Testis (tissue), 3 donors: ENCODE results near the gene MLLT11. TPM values are rescaled to one million over a fixed set of nuclear protein-coding genes. Genes with fewer than 3 reads are reported as not detected.

Source experiments
- DNase-seq: peaks from one replicate; pipeline ENCODE4 v3.0.0-alpha.2; 2019
- H3K27ac ChIP-seq, 2 donors: fragments of 200-600 bp; sonication (generic); one replicate each; pipeline ENCODE4 v1.5.1; 2019
- H3K27me3 ChIP-seq: fragments of 200-600 bp; sonication (generic); one replicate; pipeline ENCODE4 v1.5.1; 2019
- H3K36me3 ChIP-seq: fragments of 200-600 bp; sonication (generic); one replicate; pipeline ENCODE4 v1.5.1; 2017; ENCODE audit warnings: low read depth; ENCODE audit errors: missing control alignments
- H3K4me1 ChIP-seq: fragments of 200-600 bp; sonication (generic); one replicate; pipeline ENCODE4 v1.5.1; 2019
- H3K4me3 ChIP-seq, 2 donors: fragments of 200-600 bp; sonication (generic); one replicate each; pipeline ENCODE4 v1.5.1; 2017 to 2019
- H3K9me3 ChIP-seq: fragments of 200-600 bp; sonication (generic); one replicate; pipeline ENCODE4 v1.5.1; 2017
- POLR2A ChIP-seq: fragments of 450-650 bp; IDR thresholded peaks from one replicate; pipeline ENCODE4 v1.6.1; 2017; ENCODE audit warnings: antibody characterized with exemption, mild to moderate bottlenecking, moderate library complexity
- WGBS, 2 donors: methylation state at CpG; one replicate each; pipeline ENCODE4 v1.1.5; 2018; 5-methylcytosine and 5-hydroxymethylcytosine counted together
- intact Hi-C: fragments of 100-400 bp; cut with DNase I; formaldehyde crosslinking; loops from one replicate; pipeline ENCODE4 v1.15.1; 2023; ENCODE audit warnings: low total_unique reads
- polyA plus RNA-seq: library from polyadenylated mRNA; stranded (reverse); fragments of 350-450 nt; fragmentation: Illumina TruSeq; extraction: RNeasy Lipid Tissue Mini Kit (QIAGEN cat#74804); gene quantifications from one replicate; pipeline ENCODE4 v1.2.3, GENCODE V29; 2014; ENCODE audit warnings: low read depth, low replicate concordance; ENCODE audit not compliant: insufficient read depth
- small RNA-seq, 2 donors: library from RNA; depleted of rRNA; stranded (forward); fragments of <200 nt; gene quantifications; one replicate each; pipeline ENCODE3, GENCODE V24; 2016
- total RNA-seq, 2 donors: library from RNA; depleted of rRNA; stranded (reverse); fragments of >200 nt; gene quantifications; one replicate each; pipeline ENCODE4 v1.2.3, GENCODE V29; 2016
- TF ChIP-seq, protein P1 (sequence below), 3 experiments: fragments of 450-650 bp in 2 of 3; fragments of 200-600 bp in 1 of 3; sonication (generic) in 1 of 3; IDR thresholded peaks; one replicate each; pipeline ENCODE4 v1.5.1; 2016 to 2019; ENCODE audit warnings: antibody characterized with exemption in 3 of 3, mild to moderate bottlenecking in 2 of 3, moderate library complexity in 1 of 3

MLLT11 gene
- total and polyA plus RNA-seq, 3 donors from 2014 or later, result 1.6 to 3.2 (median 2.3) TPM

DNA sequence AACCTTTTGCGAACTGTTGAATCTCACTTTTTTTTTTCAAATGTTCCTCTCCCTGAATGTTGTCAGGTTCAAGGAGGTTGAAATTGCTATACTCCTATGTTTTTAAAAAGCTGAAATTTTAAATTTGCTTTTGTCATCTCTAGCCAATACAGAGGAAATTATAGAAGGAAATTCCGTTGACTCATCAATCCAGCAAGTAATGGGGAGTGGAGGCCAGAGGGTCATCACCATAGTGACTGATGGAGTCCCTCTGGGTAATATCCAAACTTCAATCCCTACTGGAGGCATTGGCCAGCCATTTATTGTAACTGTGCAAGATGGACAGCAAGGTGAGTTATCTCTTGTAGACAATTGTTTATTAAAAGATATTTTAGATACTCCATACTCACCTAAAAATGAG lies 46.7 kb downstream of the MLLT11 start:
- 68 to 78% methylated on average over 2 of the region's 2 CpGs for WGBS, 2 donors
- Histone ChIP-seq H3K4me3 (no peak overlapping the region), H3K4me1 (no peaks in the 10 kb centered on the region), H3K27ac (no peak overlapping the region), H3K9me3 (no peaks in the 10 kb centered on the region), H3K27me3 (no peaks in the 10 kb centered on the region), H3K36me3 (no peaks in the 10 kb centered on the region)
- intact Hi-C loops, result no loop called here
- DNase-seq, result no peak
- no peak for TF ChIP-seq POLR2A
- TF ChIP-seq, protein P1, sequence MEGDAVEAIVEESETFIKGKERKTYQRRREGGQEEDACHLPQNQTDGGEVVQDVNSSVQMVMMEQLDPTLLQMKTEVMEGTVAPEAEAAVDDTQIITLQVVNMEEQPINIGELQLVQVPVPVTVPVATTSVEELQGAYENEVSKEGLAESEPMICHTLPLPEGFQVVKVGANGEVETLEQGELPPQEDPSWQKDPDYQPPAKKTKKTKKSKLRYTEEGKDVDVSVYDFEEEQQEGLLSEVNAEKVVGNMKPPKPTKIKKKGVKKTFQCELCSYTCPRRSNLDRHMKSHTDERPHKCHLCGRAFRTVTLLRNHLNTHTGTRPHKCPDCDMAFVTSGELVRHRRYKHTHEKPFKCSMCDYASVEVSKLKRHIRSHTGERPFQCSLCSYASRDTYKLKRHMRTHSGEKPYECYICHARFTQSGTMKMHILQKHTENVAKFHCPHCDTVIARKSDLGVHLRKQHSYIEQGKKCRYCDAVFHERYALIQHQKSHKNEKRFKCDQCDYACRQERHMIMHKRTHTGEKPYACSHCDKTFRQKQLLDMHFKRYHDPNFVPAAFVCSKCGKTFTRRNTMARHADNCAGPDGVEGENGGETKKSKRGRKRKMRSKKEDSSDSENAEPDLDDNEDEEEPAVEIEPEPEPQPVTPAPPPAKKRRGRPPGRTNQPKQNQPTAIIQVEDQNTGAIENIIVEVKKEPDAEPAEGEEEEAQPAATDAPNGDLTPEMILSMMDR (IDR thresholded peaks at IDR 0.05), result no peak

DNA sequence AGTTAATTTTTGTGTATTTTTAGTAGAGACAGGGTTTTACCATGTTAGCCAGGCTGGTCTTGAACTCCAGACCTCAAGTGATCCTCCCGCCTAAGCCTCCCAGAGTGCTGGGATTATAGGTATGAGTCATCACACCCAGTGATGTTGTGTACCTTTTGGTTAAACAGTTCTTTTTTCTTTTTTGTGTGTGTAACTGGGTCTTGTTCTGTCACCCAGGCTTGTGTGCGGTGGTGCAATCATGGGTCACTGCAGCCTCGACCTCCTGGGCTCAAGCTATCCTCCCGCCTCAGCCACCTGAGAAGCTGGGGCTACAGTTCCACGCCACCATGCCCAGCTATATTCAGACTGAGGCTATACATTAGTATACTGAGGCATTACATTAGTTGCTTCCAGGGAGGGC lies 48.1 kb downstream of the MLLT11 start:
- no peak overlapping the region for H3K27ac ChIP-seq
- no peak overlapping the region for H3K4me3 ChIP-seq
- WGBS, 2 donors, result 91 to 96% methylated on average over 5 of the region's 5 CpGs
- H3K9me3 ChIP-seq, result no peaks in the 10 kb centered on the region
- no peaks in the 10 kb centered on the region for H3K27me3 ChIP-seq
- H3K36me3 ChIP-seq, result no peaks in the 10 kb centered on the region
- no peaks in the 10 kb centered on the region for H3K4me1 ChIP-seq
- intact Hi-C loops, result no loop called here
- no peak for TF ChIP-seq POLR2A
- TF ChIP-seq, protein P1 (IDR thresholded peaks at IDR 0.05), result no peak
- DNase-seq, result no peak

DNA sequence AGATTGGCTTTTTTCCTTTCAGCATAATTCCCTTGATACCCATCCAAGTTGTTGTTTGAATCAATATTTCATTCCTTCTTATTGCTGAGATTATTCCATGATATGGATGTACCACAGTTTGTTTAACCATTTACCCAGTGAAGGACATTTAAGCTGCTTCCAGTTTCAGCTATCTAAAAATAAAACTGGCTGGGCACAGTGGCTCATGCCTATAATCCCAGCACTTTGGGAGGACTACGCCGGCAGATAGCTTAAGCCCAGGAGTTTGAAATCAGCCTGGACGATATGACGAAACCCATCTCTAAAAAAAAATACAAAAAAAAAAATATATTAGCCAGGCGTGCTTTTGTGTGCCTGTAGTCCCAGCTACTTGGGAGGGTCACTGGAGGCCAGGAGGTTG lies 53.7 kb downstream of the MLLT11 start:
- no peaks in the 10 kb centered on the region for H3K36me3 ChIP-seq
- 95 to 97% methylated on average over 5 of the region's 5 CpGs for WGBS, 2 donors
- intact Hi-C loops, result no loop called here

More for the DNA sequence above, 53.7 kb downstream of the MLLT11 start:
- Histone ChIP-seq H3K4me1 (no peaks in the 10 kb centered on the region), H3K27me3 (no peaks in the 10 kb centered on the region), H3K9me3 (no peaks in the 10 kb centered on the region), H3K27ac (no peak overlapping the region), H3K4me3 (no peak overlapping the region)
- TF ChIP-seq, protein P1 (IDR thresholded peaks at IDR 0.05), result no peak
- no peak for TF ChIP-seq POLR2A
- no peak for DNase-seq

Small RNA genes lying within 50 kb of the gene (small RNA-seq; reads per million reads assigned to genes)
- 0 reads per million in 2 donors for gene RNU6-884P

Other genes with a start within 250 kb of the MLLT11 start
- gene ARNT, start 183.8 kb upstream of the MLLT11 start, total RNA-seq, result 10 to 100 TPM; 81.3 to 94.2 TPM
- 43.1 TPM for gene ARNT, start 183.8 kb upstream of the MLLT11 start, polyA plus RNA-seq
- gene CTXND2, start 173.3 kb upstream of the MLLT11 start, total RNA-seq, result 1 to 10 TPM in 1 of 2 donors, under 1 TPM in 1; 0.31 to 1.0 TPM
- 0.26 TPM for gene CTXND2, start 173.3 kb upstream of the MLLT11 start, polyA plus RNA-seq
- 10 to 100 TPM; 85.9 to 90.6 TPM for gene SETDB1, start 134.0 kb upstream of the MLLT11 start, total RNA-seq
- gene SETDB1, start 134.0 kb upstream of the MLLT11 start, polyA plus RNA-seq, result 89.5 TPM
- gene CERS2, start 85.6 kb upstream of the MLLT11 start, total RNA-seq, result 100 to 1,000 TPM in 1 of 2 donors, 10 to 100 TPM in 1; 92.7 to 116 TPM
- gene CERS2, start 85.6 kb upstream of the MLLT11 start, polyA plus RNA-seq, result 138 TPM
- gene ANXA9, start 78.1 kb upstream of the MLLT11 start, total RNA-seq, result 1 to 10 TPM; 5.1 to 6.9 TPM
- 5.7 TPM for gene ANXA9, start 78.1 kb upstream of the MLLT11 start, polyA plus RNA-seq
- gene MINDY1, start 53.5 kb upstream of the MLLT11 start, total RNA-seq, result 10 to 100 TPM; 49.8 to 69.8 TPM
- 56.9 TPM for gene MINDY1, start 53.5 kb upstream of the MLLT11 start, polyA plus RNA-seq
- 10 to 100 TPM; 41.1 to 63.9 TPM for gene PRUNE1, start 51.9 kb upstream of the MLLT11 start, total RNA-seq
- 45.5 TPM for gene PRUNE1, start 51.9 kb upstream of the MLLT11 start, polyA plus RNA-seq
- 1 to 10 TPM; 3.6 to 9.3 TPM for gene BNIPL, start 23.8 kb upstream of the MLLT11 start, total RNA-seq
- gene BNIPL, start 23.8 kb upstream of the MLLT11 start, polyA plus RNA-seq, result 5.0 TPM
- gene C1orf56, start 12.6 kb upstream of the MLLT11 start, total RNA-seq, result 10 to 100 TPM; 57.3 to 78.4 TPM
- 145 TPM for gene C1orf56, start 12.6 kb upstream of the MLLT11 start, polyA plus RNA-seq
- gene CDC42SE1, start 775 bp upstream of the MLLT11 start, total RNA-seq, result 10 to 100 TPM; 34.8 to 40.5 TPM
- gene CDC42SE1, start 775 bp upstream of the MLLT11 start, polyA plus RNA-seq, result 36.9 TPM
- 10 to 100 TPM; 43.1 to 45.3 TPM for gene GABPB2, start 10.4 kb downstream of the MLLT11 start, total RNA-seq
- 50.2 TPM for gene GABPB2, start 10.4 kb downstream of the MLLT11 start, polyA plus RNA-seq
- gene SEMA6C, start 86.2 kb downstream of the MLLT11 start, total RNA-seq, result 100 to 1,000 TPM; 134 to 175 TPM
- 71.6 TPM for gene SEMA6C, start 86.2 kb downstream of the MLLT11 start, polyA plus RNA-seq
- gene TNFAIP8L2, start 96.3 kb downstream of the MLLT11 start, total RNA-seq, result under 1 TPM; 0.55 to 0.99 TPM
- gene TNFAIP8L2, start 96.3 kb downstream of the MLLT11 start, polyA plus RNA-seq, result 2.1 TPM
- 10 to 100 TPM; 14.9 to 17.0 TPM for gene LYSMD1, start 105.5 kb downstream of the MLLT11 start, total RNA-seq
- 9.5 TPM for gene LYSMD1, start 105.5 kb downstream of the MLLT11 start, polyA plus RNA-seq
- gene SCNM1, start 105.7 kb downstream of the MLLT11 start, total RNA-seq, result 10 to 100 TPM; 27.5 to 31.7 TPM
- 46.0 TPM for gene SCNM1, start 105.7 kb downstream of the MLLT11 start, polyA plus RNA-seq
- not detected for gene TMOD4, start 115.6 kb downstream of the MLLT11 start, total RNA-seq
- gene TMOD4, start 115.6 kb downstream of the MLLT11 start, polyA plus RNA-seq, result 2.1 TPM
- 10 to 100 TPM; 31.9 to 42.7 TPM for gene VPS72, start 129.8 kb downstream of the MLLT11 start, total RNA-seq
- gene VPS72, start 129.8 kb downstream of the MLLT11 start, polyA plus RNA-seq, result 57.9 TPM
- 100 to 1,000 TPM; 168 to 234 TPM for gene PIP5K1A, start 138.2 kb downstream of the MLLT11 start, total RNA-seq
- 94.1 TPM for gene PIP5K1A, start 138.2 kb downstream of the MLLT11 start, polyA plus RNA-seq
- gene PSMD4, start 194.3 kb downstream of the MLLT11 start, total RNA-seq, result 100 to 1,000 TPM; 164 to 196 TPM
- gene PSMD4, start 194.3 kb downstream of the MLLT11 start, polyA plus RNA-seq, result 333 TPM
- gene ZNF687, start 221.9 kb downstream of the MLLT11 start, total RNA-seq, result 10 to 100 TPM; 39.9 to 58.2 TPM
- 38.4 TPM for gene ZNF687, start 221.9 kb downstream of the MLLT11 start, polyA plus RNA-seq